SU-DHL-6 (cell line): ENCODE data around the gene SLC35B2.
A peak's percentile ranks its signal among the peaks of the same experiment; 100 is the strongest.

Experiments
- H2AFZ ChIP-seq: fragments of 200-600 bp; sonication (generic); 2 replicates; pipeline ENCODE4 v1.6.1; 2014; ENCODE audit warnings: low read depth, mild to moderate bottlenecking, moderate library complexity, mixed read lengths, antibody characterized with exemption, low read length; ENCODE audit not compliant: severe bottlenecking
- H3F3A ChIP-seq: fragments of 200-600 bp; shearing (Covaris generic); 2 replicates; pipeline ENCODE4 v1.6.0; 2016; ENCODE audit warnings: antibody characterized with exemption, mild to moderate bottlenecking; ENCODE audit not compliant: insufficient read depth
- H3K27ac ChIP-seq: fragments of 200-600 bp; sonication (generic); 2 replicates; pipeline ENCODE4 v1.5.1; 2016; ENCODE audit warnings: low read depth, mild to moderate bottlenecking, low read length, moderate library complexity, mixed read lengths
- H3K27me3 ChIP-seq: fragments of 200-600 bp; sonication (generic), shearing (Covaris generic); 2 replicates; pipeline ENCODE4 v1.6.0; 2014; ENCODE audit warnings: mild to moderate bottlenecking, low read length
- H3K36me3 ChIP-seq: fragments of 200-600 bp; sonication (generic); 2 replicates; pipeline ENCODE4 v1.6.1; 2014; ENCODE audit warnings: mild to moderate bottlenecking, low read length, mixed read lengths
- H3K4me2 ChIP-seq: fragments of 300-600, 200-600 bp; shearing (Covaris generic), sonication (generic); 2 replicates; pipeline ENCODE4 v1.6.0; 2014; ENCODE audit warnings: low read length, low read depth, mild to moderate bottlenecking; ENCODE audit not compliant: poor library complexity, severe bottlenecking
- H3K4me3 ChIP-seq: fragments of 200-600 bp; sonication (generic); 2 replicates; pipeline ENCODE4 v1.5.1; 2014; ENCODE audit warnings: antibody characterized with exemption, low read length, mild to moderate bottlenecking, mixed read lengths; ENCODE audit not compliant: insufficient read depth, poor library complexity, severe bottlenecking
- H3K79me2 ChIP-seq: fragments of 200-600 bp; sonication (generic); 2 replicates; pipeline ENCODE4 v1.6.1; 2014; ENCODE audit warnings: mild to moderate bottlenecking, low read length, moderate library complexity; ENCODE audit not compliant: insufficient read depth
- H3K9ac ChIP-seq: fragments of 200-600 bp; sonication (generic); 2 replicates; pipeline ENCODE4 v1.7.0; 2014; ENCODE audit warnings: mild to moderate bottlenecking, low read length
- H3K9me2 ChIP-seq: fragments of 200-600 bp; sonication (generic); replicated peaks from 2 replicates; pipeline ENCODE4 v1.6.1; 2014; ENCODE audit warnings: low read length; ENCODE audit not compliant: insufficient read depth
- H3K9me3 ChIP-seq: fragments of 200-600 bp; sonication (generic); 2 replicates; pipeline ENCODE4 v1.6.1; 2014; ENCODE audit warnings: low read length, mixed read lengths; ENCODE audit not compliant: insufficient read depth
- H4K20me1 ChIP-seq: fragments of 200-600 bp; sonication (generic); 2 replicates; pipeline ENCODE4 v1.6.1; 2014; ENCODE audit warnings: low read depth, mild to moderate bottlenecking, antibody characterized with exemption, low read length, moderate library complexity, mixed read lengths
- EZH2phosphoT487 ChIP-seq: fragments of 200-600 bp; sonication (generic), shearing (Covaris generic); conservative IDR thresholded peaks from 2 replicates; pipeline ENCODE4 v1.6.1; 2018; ENCODE audit warnings: mild to moderate bottlenecking, antibody characterized with exemption, low read length, moderate library complexity, mixed read lengths
- TF ChIP-seq, protein P1 (sequence below): fragments of 200-600 bp; sonication (generic); IDR thresholded peaks from one replicate; pipeline ENCODE4 v1.5.1; 2017; ENCODE audit warnings: antibody characterized with exemption, mild to moderate bottlenecking, low read length, moderate library complexity; ENCODE audit not compliant: insufficient read depth, poor library complexity, severe bottlenecking

SLC35B2 gene

DNA sequence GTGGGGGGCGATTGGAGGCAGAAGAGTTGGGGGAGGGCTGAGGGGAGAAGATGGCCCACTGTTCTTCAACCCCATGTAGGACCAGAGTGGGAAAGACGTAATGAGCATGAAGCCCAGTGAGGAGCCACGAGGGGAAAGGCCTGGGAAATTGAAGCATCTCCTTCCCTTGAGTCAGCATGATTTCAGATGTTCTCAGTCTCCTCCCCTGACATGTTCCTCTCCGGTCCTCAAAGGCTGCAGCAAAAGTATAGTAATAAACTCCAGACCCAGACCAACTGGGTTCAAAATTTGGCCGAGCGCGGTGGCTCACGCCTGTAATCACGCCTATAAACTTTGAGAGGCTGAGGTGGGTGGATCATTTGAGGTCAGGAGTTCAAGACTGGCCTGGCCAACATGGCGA, 9.9 kb upstream of the SLC35B2 start:
- Histone ChIP-seq H3K36me3 (no peaks in the 10 kb centered on the region), H3K4me3 (no peak overlapping the region), H2AFZ (no peak overlapping the region), H3K79me2 (peaks cover 23% of the 10 kb centered on the region), H4K20me1 (no peaks in the 10 kb centered on the region), H3K27me3 (no peaks in the 10 kb centered on the region), H3K9me2 (no peaks in the 10 kb centered on the region), H3K4me2 (no peak overlapping the region), H3K9ac (no peak overlapping the region), H3F3A (peaks cover 38% of the 10 kb centered on the region), H3K27ac (no peak overlapping the region), H3K9me3 (no peaks in the 10 kb centered on the region)
- TF ChIP-seq, protein P1, sequence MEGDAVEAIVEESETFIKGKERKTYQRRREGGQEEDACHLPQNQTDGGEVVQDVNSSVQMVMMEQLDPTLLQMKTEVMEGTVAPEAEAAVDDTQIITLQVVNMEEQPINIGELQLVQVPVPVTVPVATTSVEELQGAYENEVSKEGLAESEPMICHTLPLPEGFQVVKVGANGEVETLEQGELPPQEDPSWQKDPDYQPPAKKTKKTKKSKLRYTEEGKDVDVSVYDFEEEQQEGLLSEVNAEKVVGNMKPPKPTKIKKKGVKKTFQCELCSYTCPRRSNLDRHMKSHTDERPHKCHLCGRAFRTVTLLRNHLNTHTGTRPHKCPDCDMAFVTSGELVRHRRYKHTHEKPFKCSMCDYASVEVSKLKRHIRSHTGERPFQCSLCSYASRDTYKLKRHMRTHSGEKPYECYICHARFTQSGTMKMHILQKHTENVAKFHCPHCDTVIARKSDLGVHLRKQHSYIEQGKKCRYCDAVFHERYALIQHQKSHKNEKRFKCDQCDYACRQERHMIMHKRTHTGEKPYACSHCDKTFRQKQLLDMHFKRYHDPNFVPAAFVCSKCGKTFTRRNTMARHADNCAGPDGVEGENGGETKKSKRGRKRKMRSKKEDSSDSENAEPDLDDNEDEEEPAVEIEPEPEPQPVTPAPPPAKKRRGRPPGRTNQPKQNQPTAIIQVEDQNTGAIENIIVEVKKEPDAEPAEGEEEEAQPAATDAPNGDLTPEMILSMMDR, result no peak
- no peak for TF ChIP-seq EZH2phosphoT487

DNA sequence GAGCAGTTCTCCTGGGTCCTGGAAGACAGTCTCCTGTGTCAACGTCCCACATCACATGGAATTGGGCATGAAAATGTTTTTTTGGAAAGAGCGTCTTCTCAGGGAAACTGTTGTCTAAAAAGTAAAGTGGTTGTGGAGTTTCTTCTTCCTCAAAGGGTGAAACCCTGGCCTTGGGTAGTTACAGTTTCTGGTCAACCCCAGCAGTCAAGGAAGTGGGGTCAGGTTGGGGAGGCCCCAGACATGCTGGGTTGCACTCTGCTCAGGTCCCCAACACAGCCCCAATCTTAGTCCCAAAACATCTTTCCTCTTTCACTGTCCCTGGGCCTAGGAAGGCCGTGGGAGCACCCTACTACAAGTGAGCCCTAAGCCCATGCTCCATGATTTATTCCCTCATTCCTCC, 9.0 kb upstream of the SLC35B2 start:
- TF ChIP-seq EZH2phosphoT487, result no peak
- TF ChIP-seq, protein P1, result no peak
- H3K9me3 ChIP-seq, result no peaks in the 10 kb centered on the region
- no peaks in the 10 kb centered on the region for H4K20me1 ChIP-seq
- H3K4me3 ChIP-seq, result no peak overlapping the region
- no peak overlapping the region for H3K4me2 ChIP-seq
- H3K9ac ChIP-seq, result no peak overlapping the region
- H3K36me3 ChIP-seq, result no peaks in the 10 kb centered on the region
- H3K9me2 ChIP-seq, result no peaks in the 10 kb centered on the region
- no peak overlapping the region for H2AFZ ChIP-seq
- H3F3A ChIP-seq, result peaks cover 38% of the 10 kb centered on the region
- H3K27me3 ChIP-seq, result no peaks in the 10 kb centered on the region
- H3K27ac ChIP-seq, result no peak overlapping the region
- peaks cover 29% of the 10 kb centered on the region for H3K79me2 ChIP-seq

DNA sequence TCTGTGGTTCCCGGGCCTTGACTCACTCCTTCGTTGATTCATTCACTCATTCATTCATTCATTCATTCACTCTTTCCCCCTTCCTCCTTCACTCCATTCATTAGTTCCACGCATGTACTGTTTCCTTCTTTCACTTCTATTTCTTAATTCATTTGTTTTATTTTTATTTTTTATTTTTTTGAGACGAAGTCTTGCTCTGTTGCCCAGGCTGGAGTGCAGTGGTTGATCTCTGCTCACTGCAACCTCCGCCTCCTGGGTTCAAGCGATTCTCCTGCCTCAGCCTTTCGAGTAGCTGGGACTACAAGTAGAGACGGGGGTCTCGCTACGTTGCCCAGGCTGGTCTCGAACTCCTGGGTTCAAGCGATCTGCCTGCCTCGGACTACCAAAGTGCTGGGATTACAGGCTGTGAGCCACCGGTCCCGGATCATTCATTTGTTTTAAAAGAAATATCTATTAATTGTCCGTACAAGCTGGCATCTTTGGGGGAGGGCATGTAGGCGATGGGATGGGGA, 8.4 kb upstream of the SLC35B2 start:
- no peak for TF ChIP-seq EZH2phosphoT487
- TF ChIP-seq, protein P1, result no peak
- Histone ChIP-seq H3K9ac (no peak overlapping the region; the same call in 1 of the 2 replicates), H3F3A (peaks cover 44% of the 10 kb centered on the region), H3K27ac (0 out of 2 replicates have a peak overlapping the region, but pooled peaks have one; percentile 86), H2AFZ (peak overlapping the region; percentile 29), H3K4me2 (peak overlapping the region; percentile 91), H3K36me3 (no peaks in the 10 kb centered on the region), H3K4me3 (peak overlapping the region; percentile 78), H3K27me3 (no peaks in the 10 kb centered on the region), H3K9me2 (no peaks in the 10 kb centered on the region), H3K9me3 (no peaks in the 10 kb centered on the region), H3K79me2 (peaks cover 29% of the 10 kb centered on the region), H4K20me1 (no peaks in the 10 kb centered on the region)
